Thyroid gland (tissue), 4 donors: ENCODE measurements around the gene LYPD3. TPM values are rescaled to one million over a fixed set of nuclear protein-coding genes. Genes with fewer than 3 reads are reported as not detected.

ENCODE experiments used
- DNase-seq, 2 donors: peaks; one replicate each; pipeline ENCODE4 v3.0.0-alpha.2; 2019
- H3K27ac ChIP-seq, 3 donors: fragments of 200-600 bp; sonication (generic); 1 replicate in 2 of 3; 2 replicates in 1 of 3; pipeline ENCODE4 v1.5.1; 2016 to 2019; ENCODE audit warnings: mild to moderate bottlenecking in 1 of 3, moderate library complexity in 1 of 3
- H3K27me3 ChIP-seq: fragments of 200-600 bp; sonication (generic); one replicate; pipeline ENCODE4 v1.5.1; 2019
- H3K36me3 ChIP-seq, 2 donors: fragments of 200-600 bp; sonication (generic); one replicate each; pipeline ENCODE4 v1.5.1; 2016 to 2019
- H3K4me1 ChIP-seq, 2 donors: fragments of 200-600 bp; sonication (generic); one replicate each; pipeline ENCODE4 v1.5.1; 2017 to 2019
- H3K4me3 ChIP-seq, 3 donors: fragments of 200-600 bp; sonication (generic); replicated peaks in 1 of 3; 1 replicate in 2 of 3; 2 replicates in 1 of 3; pipeline ENCODE4 v1.5.1; 2016; ENCODE audit warnings: mild to moderate bottlenecking in 1 of 3
- H3K9me3 ChIP-seq: fragments of 200-600 bp; sonication (generic); one replicate; pipeline ENCODE4 v1.5.1; 2017
- POLR2A ChIP-seq, 2 donors: fragments of 450-650 bp; IDR thresholded peaks; one replicate each; pipeline ENCODE4 v1.6.1; 2017; ENCODE audit warnings: antibody characterized with exemption in 2 of 2, mild to moderate bottlenecking in 2 of 2, moderate library complexity in 1 of 2
- WGBS, 2 donors: methylation state at CpG; one replicate each; pipeline ENCODE4 v1.1.5; 2017; 5-methylcytosine and 5-hydroxymethylcytosine counted together
- intact Hi-C: fragments of 100-400 bp; cut with DNase I; formaldehyde crosslinking; loops from one replicate; pipeline ENCODE4 v1.15.1; 2023
- total RNA-seq, 4 donors: library from RNA; depleted of rRNA; stranded (reverse); fragments of >200 nt; gene quantifications; one replicate each; pipeline ENCODE4 v1.2.3, GENCODE V29; 2016
- TF ChIP-seq, protein P1 (sequence below), 6 experiments: fragments of 200-600 bp in 3 of 6; fragments of 450-650 bp in 3 of 6; sonication (generic) in 3 of 6; IDR thresholded peaks; one replicate each; pipeline ENCODE4 v1.5.1; 2016 to 2019; ENCODE audit warnings: antibody characterized with exemption in 6 of 6, mild to moderate bottlenecking in 2 of 6, inconsistent platforms in 1 of 6, moderate library complexity in 1 of 6

The LYPD3 gene
- total RNA-seq, 4 donors from 2014 or later, result 0.78 TPM; not detected in 3

DNA sequence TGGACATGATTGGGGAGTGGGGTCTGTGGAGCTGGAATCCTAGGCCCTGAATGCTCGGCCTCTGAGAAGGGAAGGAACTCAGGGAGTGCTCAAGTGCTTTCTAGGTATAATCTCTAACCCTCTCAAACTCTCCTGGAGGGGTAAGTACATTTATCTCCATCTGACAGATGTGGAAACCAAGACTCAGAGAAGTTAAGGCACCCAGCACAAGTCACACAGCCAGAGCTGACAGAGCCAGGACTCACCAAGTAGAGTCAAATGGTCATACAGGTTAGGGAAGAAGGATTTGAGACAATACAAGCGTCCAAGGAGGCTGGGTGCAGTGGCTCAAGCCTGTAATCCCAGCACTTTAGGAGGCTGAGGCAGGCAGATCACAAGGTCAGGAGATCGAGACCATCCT lies 12.9 kb upstream of the LYPD3 start:
- WGBS, 2 donors, result 93 to 95% methylated on average over 3 of the region's 3 CpGs

DNA sequence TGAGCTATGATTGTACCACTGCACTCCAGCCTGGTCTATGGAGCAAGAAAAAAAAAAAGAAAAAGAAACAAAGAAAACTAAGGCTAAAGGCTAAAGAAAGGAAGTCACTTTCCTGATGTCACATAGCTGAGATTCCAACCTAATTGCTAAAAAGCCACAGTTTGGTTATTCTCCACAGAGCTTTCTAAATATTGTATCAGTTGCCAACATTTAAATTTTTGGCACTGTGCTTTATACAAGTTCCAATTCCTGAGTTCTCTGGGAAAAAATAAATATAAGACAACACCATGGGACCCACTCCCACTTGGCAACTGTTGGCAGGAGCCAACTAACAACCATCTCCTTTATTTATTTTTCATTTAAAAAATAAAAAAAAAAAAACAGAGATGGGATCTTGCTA lies 11.2 kb upstream of the LYPD3 start:
- no peaks in the 10 kb centered on the region for H3K36me3 ChIP-seq
- H3K27ac ChIP-seq, result no peak overlapping the region
- intact Hi-C loops, result no loop called here
- H3K4me3 ChIP-seq, result no peak overlapping the region
- TF ChIP-seq, protein P1, sequence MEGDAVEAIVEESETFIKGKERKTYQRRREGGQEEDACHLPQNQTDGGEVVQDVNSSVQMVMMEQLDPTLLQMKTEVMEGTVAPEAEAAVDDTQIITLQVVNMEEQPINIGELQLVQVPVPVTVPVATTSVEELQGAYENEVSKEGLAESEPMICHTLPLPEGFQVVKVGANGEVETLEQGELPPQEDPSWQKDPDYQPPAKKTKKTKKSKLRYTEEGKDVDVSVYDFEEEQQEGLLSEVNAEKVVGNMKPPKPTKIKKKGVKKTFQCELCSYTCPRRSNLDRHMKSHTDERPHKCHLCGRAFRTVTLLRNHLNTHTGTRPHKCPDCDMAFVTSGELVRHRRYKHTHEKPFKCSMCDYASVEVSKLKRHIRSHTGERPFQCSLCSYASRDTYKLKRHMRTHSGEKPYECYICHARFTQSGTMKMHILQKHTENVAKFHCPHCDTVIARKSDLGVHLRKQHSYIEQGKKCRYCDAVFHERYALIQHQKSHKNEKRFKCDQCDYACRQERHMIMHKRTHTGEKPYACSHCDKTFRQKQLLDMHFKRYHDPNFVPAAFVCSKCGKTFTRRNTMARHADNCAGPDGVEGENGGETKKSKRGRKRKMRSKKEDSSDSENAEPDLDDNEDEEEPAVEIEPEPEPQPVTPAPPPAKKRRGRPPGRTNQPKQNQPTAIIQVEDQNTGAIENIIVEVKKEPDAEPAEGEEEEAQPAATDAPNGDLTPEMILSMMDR (IDR thresholded peaks at IDR 0.05), result no peak
- TF ChIP-seq POLR2A (IDR thresholded peaks at IDR 0.05), result no peak
- H3K9me3 ChIP-seq, result no peaks in the 10 kb centered on the region
- DNase-seq, result no peak
- H3K4me1 ChIP-seq, result peaks cover 0 to 7% of the 10 kb centered on the region in 2 donors
- H3K27me3 ChIP-seq, result no peaks in the 10 kb centered on the region

More for the DNA sequence above, 12.9 kb upstream of the LYPD3 start:
- Histone ChIP-seq H3K27me3 (no peaks in the 10 kb centered on the region), H3K36me3 (no peaks in the 10 kb centered on the region), H3K4me3 (no peak overlapping the region), H3K27ac (no peak overlapping the region), H3K4me1 (peaks cover 0 to 7% of the 10 kb centered on the region in 2 donors), H3K9me3 (no peaks in the 10 kb centered on the region)
- no peak for DNase-seq
- intact Hi-C loops, result no loop called here
- TF ChIP-seq POLR2A (IDR thresholded peaks at IDR 0.05), result no peak
- TF ChIP-seq, protein P1 (IDR thresholded peaks at IDR 0.05), result no peak

DNA sequence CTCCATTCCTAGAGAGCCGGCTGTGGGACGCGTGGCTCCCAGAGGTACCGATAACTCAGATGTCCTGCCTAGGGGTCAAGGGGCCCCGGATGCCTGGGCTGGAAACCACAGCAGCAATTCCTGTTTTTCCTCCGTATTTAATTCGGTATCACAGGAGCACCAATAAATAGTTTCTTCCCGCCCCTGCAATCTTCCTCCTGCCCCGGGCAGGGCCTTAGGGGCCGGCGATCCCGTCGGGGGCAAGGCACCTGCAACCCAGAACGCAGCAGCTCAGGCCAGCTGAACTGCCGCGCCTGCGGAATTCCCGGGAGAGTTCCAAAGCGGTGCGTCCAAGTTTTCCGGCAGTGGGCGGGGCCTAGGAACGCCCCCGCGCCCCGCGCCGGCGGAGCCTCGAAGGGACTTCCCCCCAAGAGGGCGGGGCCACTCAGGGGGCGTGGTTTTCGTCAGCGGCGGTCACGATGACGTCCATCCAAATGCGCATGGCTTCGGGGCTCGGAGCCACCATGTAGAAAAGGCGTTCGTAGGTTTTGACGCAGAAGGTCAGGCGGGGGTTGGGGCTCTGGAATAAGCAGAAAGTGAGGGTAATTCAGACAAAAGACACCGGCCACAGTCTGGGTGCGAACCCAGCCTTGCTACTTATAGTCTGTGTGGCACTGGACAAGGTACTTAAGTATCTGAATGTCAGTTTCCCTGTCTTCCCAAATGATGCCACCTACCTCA lies 9.7 kb upstream of the LYPD3 start:
- Histone ChIP-seq H3K4me3 (peak overlapping the region in 1 of 3 donors; percentile 20), H3K4me1 (peaks cover 0 to 7% of the 10 kb centered on the region in 2 donors), H3K27ac (peak overlapping the region in 2 of 3 donors; percentile 3 to 55), H3K27me3 (no peaks in the 10 kb centered on the region), H3K36me3 (no peaks in the 10 kb centered on the region), H3K9me3 (no peaks in the 10 kb centered on the region)
- intact Hi-C loops, result no loop called here
- peak; percentile 87 to 90 for DNase-seq
- 9 to 11% methylated on average over 36 to 38 of the region's 46 CpGs for WGBS, 2 donors
- TF ChIP-seq POLR2A (IDR thresholded peaks at IDR 0.05), result peak in 1 of 2 donors; percentile 50
- TF ChIP-seq, protein P1 (IDR thresholded peaks at IDR 0.05), result no peak

DNA sequence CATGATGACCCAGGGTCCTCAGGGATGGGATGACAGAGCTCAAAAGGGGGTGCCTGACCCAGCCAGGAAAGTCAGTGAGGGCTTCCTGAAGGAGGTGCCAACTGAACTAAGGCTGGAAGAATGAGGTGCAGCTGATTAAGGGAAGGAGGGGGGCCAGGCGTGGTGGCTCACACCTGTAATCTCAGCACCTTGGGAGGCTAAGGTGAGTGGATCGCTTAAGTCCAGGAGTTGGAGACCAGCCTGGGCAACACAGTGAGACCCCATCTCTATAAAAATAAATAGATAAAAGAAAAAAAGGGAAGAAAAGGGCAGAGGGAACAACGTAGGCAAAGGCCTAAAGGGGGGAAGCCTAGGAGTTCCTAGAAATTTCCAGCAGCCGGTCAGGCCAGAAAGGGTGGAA lies 9.1 kb upstream of the LYPD3 start:
- H3K9me3 ChIP-seq, result no peaks in the 10 kb centered on the region
- no peaks in the 10 kb centered on the region for H3K27me3 ChIP-seq
- 84 to 85% methylated on average over 4 of the region's 4 CpGs for WGBS, 2 donors
- DNase-seq, result no peak
- TF ChIP-seq, protein P1 (IDR thresholded peaks at IDR 0.05), result no peak
- TF ChIP-seq POLR2A (IDR thresholded peaks at IDR 0.05), result no peak
- H3K27ac ChIP-seq, result peak overlapping the region in 2 of 3 donors; percentile 3 to 55
- intact Hi-C loops, result no loop called here
- peaks cover 0 to 7% of the 10 kb centered on the region in 2 donors for H3K4me1 ChIP-seq
- H3K4me3 ChIP-seq, result no peak overlapping the region
- no peaks in the 10 kb centered on the region for H3K36me3 ChIP-seq

DNA sequence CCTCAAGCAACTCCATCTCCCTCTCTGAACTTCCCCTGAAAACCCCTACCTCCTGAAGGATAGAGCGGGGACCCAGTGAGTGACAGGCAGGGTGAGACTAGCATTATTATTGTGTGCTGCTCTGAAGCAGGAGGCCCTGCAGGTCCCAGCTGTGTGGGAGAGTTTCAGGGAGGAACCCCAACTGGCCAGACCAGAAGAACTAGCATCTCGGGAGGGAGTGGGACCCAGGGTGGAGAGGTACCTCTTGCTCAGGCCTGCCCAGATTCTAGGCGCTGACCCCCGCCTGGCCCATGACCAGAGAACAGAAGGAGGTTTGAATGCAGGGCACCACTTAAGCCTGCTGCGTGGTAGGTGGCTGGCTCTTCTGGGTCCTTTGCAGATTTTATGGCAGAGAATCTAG lies 5.7 kb upstream of the LYPD3 start:
- intact Hi-C loops, result no loop called here
- no peak overlapping the region for H3K27ac ChIP-seq
- WGBS, 2 donors, result 71 to 78% methylated on average over 4 to 5 of the region's 5 CpGs

More for the DNA sequence above, 5.7 kb upstream of the LYPD3 start:
- Histone ChIP-seq H3K4me1 (peaks cover 0 to 7% of the 10 kb centered on the region in 2 donors), H3K36me3 (no peaks in the 10 kb centered on the region), H3K4me3 (no peak overlapping the region), H3K9me3 (no peaks in the 10 kb centered on the region), H3K27me3 (no peaks in the 10 kb centered on the region)
- no peak for DNase-seq
- TF ChIP-seq, protein P1 (IDR thresholded peaks at IDR 0.05), result no peak
- TF ChIP-seq POLR2A (IDR thresholded peaks at IDR 0.05), result no peak
